H9 (cell line): ENCODE results near the gene TMPRSS15. TPM values are rescaled to one million over a fixed set of nuclear protein-coding genes. Genes with fewer than 3 reads are reported as not detected.

Source experiments
- DNase-seq: peaks from one replicate; pipeline ENCODE4 v3.0.0-alpha.2; 2017
- H2AFZ ChIP-seq: one replicate; pipeline ENCODE4 v1.6.1; 2013; ENCODE audit warnings: mild to moderate bottlenecking, low read length, control low read depth, moderate library complexity
- H2AK5ac ChIP-seq: 2 replicates; pipeline ENCODE4 v1.6.1; 2013; ENCODE audit warnings: low read length, control low read depth, mixed read lengths; ENCODE audit not compliant: insufficient read length
- H2BK120ac ChIP-seq: one replicate; pipeline ENCODE4 v1.6.1; 2013; ENCODE audit warnings: low read depth, mild to moderate bottlenecking, low read length, control low read depth, inconsistent platforms; ENCODE audit not compliant: poor library complexity, severe bottlenecking
- H2BK12ac ChIP-seq: 2 replicates; pipeline ENCODE4 v1.6.1; 2013; ENCODE audit warnings: low read length, control low read depth, mixed read lengths, low read depth; ENCODE audit not compliant: insufficient read length
- H2BK15ac ChIP-seq: 2 replicates; pipeline ENCODE4 v1.6.1; 2013; ENCODE audit warnings: low read depth, low read length, control low read depth
- H2BK20ac ChIP-seq: one replicate; pipeline ENCODE4 v1.6.1; 2013; ENCODE audit warnings: low read depth, mild to moderate bottlenecking, low read length, control low read depth, inconsistent platforms; ENCODE audit not compliant: poor library complexity, severe bottlenecking
- H2BK5ac ChIP-seq: 2 replicates; pipeline ENCODE4 v1.6.1; 2013; ENCODE audit warnings: low read length, control low read depth, mixed read lengths; ENCODE audit not compliant: insufficient read length
- H3K14ac ChIP-seq: 2 replicates; pipeline ENCODE4 v1.6.1; 2013; ENCODE audit warnings: low read length, control low read depth; ENCODE audit not compliant: insufficient read depth
- H3K18ac ChIP-seq: 2 replicates; pipeline ENCODE4 v1.6.1; 2013; ENCODE audit warnings: low read depth, mild to moderate bottlenecking, mixed read lengths, low read length, control low read depth; ENCODE audit not compliant: insufficient read length
- H3K23ac ChIP-seq: 2 replicates; pipeline ENCODE4 v1.6.1; 2013; ENCODE audit warnings: low read length, control low read depth, mixed read lengths, low read depth; ENCODE audit not compliant: insufficient read length
- H3K23me2 ChIP-seq: 2 replicates; pipeline ENCODE4 v1.6.1; 2013; ENCODE audit warnings: low read depth, mild to moderate bottlenecking, mixed read lengths, low read length, control low read depth; ENCODE audit not compliant: insufficient read length, poor library complexity, severe bottlenecking
- H3K27ac ChIP-seq: 2 replicates; pipeline ENCODE4 v1.5.1; 2013; ENCODE audit warnings: low read length, control low read depth, mixed read lengths, low read depth; ENCODE audit not compliant: insufficient read length
- H3K27me3 ChIP-seq: 2 replicates; pipeline ENCODE4 v1.6.1; 2013; ENCODE audit warnings: low read length, control low read depth, inconsistent platforms; ENCODE audit not compliant: insufficient read depth
- H3K4ac ChIP-seq: 2 replicates; pipeline ENCODE4 v1.6.1; 2013; ENCODE audit warnings: low read depth, mild to moderate bottlenecking, control low read depth, inconsistent platforms, low read length, moderate library complexity
- H3K4me1 ChIP-seq: 2 replicates; pipeline ENCODE4 v1.6.1; 2013; ENCODE audit warnings: low read length, control low read depth, inconsistent platforms; ENCODE audit not compliant: insufficient read depth
- H3K4me2 ChIP-seq: 2 replicates; pipeline ENCODE4 v1.6.1; 2013; ENCODE audit warnings: low read length, control low read depth, mixed read lengths; ENCODE audit not compliant: insufficient read length, insufficient read depth
- H3K56ac ChIP-seq: 2 replicates; pipeline ENCODE4 v1.6.1; 2013; ENCODE audit warnings: low read depth, mild to moderate bottlenecking, mixed read lengths, low read length, control low read depth; ENCODE audit not compliant: insufficient read length
- H3K79me1 ChIP-seq: 2 replicates; pipeline ENCODE4 v1.6.1; 2013; ENCODE audit warnings: low read depth, mild to moderate bottlenecking, moderate library complexity, low read length, control low read depth, inconsistent platforms; ENCODE audit not compliant: insufficient read depth, poor library complexity, severe bottlenecking
- H3K79me2 ChIP-seq: 2 replicates; pipeline ENCODE4 v1.6.1; 2013; ENCODE audit warnings: low read length, control low read depth, inconsistent platforms; ENCODE audit not compliant: insufficient read depth
- H3K9ac ChIP-seq: 2 replicates; pipeline ENCODE4 v1.6.1; 2013; ENCODE audit warnings: low read length, control low read depth, mixed read lengths; ENCODE audit not compliant: insufficient read length; ENCODE audit errors: extremely low read depth
- H3K9me3 ChIP-seq: one replicate; pipeline ENCODE4 v1.6.1; 2013; ENCODE audit warnings: low read depth, low read length, inconsistent platforms; ENCODE audit not compliant: control insufficient read depth
- H3T11ph ChIP-seq: one replicate; pipeline ENCODE4 v1.6.1; 2013; ENCODE audit warnings: mild to moderate bottlenecking, low read length, control low read depth, inconsistent platforms
- H4K20me1 ChIP-seq: one replicate; pipeline ENCODE4 v1.6.1; 2013; ENCODE audit not compliant: control insufficient read depth, insufficient read length, insufficient read depth
- H4K5ac ChIP-seq: 2 replicates; pipeline ENCODE4 v1.6.1; 2013; ENCODE audit warnings: low read depth, mild to moderate bottlenecking, mixed read lengths, low read length, control low read depth; ENCODE audit not compliant: insufficient read length
- H4K8ac ChIP-seq: replicated peaks from 2 replicates; pipeline ENCODE4 v1.6.1; 2013; ENCODE audit warnings: low read length, control low read depth, mixed read lengths, low read depth; ENCODE audit not compliant: insufficient read length
- H4K91ac ChIP-seq: 2 replicates; pipeline ENCODE4 v1.6.1; 2013; ENCODE audit warnings: low read depth, mild to moderate bottlenecking, moderate library complexity, mixed read lengths, low read length, control low read depth; ENCODE audit not compliant: insufficient read length
- H3K27ac Mint-ChIP-seq, 3 experiments: 2 replicates in 2 of 3; 3 replicates in 1 of 3; pipeline ENCODE4 v1.8.0; 2020 to 2021; ENCODE audit warnings: mixed read lengths in 3 of 3, mild to moderate bottlenecking in 1 of 3, moderate library complexity in 1 of 3
- H3K27me3 Mint-ChIP-seq: 2 replicates; pipeline ENCODE4 v1.8.0; 2021; ENCODE audit warnings: low read depth, mild to moderate bottlenecking, moderate library complexity, mixed read lengths
- H3K36me3 Mint-ChIP-seq, 3 experiments: 2 replicates in 2 of 3; 3 replicates in 1 of 3; pipeline ENCODE4 v1.8.0; 2020 to 2021; ENCODE audit warnings: low read depth in 3 of 3, mixed read lengths in 3 of 3; ENCODE audit not compliant: insufficient read depth in 1 of 3
- H3K4me1 Mint-ChIP-seq, 2 experiments: 2 replicates each; pipeline ENCODE4 v1.8.0; 2020; ENCODE audit warnings: mixed read lengths in 2 of 2
- H3K4me3 Mint-ChIP-seq, 2 experiments: 2 replicates in 1 of 2; 3 replicates in 1 of 2; pipeline ENCODE4 v1.8.0; 2020 to 2021; ENCODE audit warnings: mild to moderate bottlenecking in 2 of 2, mixed read lengths in 2 of 2, moderate library complexity in 1 of 2
- H3K9me3 Mint-ChIP-seq, 2 experiments: 2 replicates in 1 of 2; 3 replicates in 1 of 2; pipeline ENCODE4 v1.8.0; 2020; ENCODE audit warnings: mild to moderate bottlenecking in 2 of 2, mixed read lengths in 2 of 2, moderate library complexity in 1 of 2
- WGBS: extraction: QIAGEN DNeasy Blood & Tissue Kit; methylation state at CpG from one replicate; pipeline ENCODE4 v1.1.7; 2013; ENCODE audit warnings: missing lambda C conversion rate, low lambda C conversion rate, mixed read lengths; ENCODE audit not compliant: insufficient read length; ENCODE audit errors: extremely low coverage; 5-methylcytosine and 5-hydroxymethylcytosine counted together
- total RNA-seq: library from RNA; stranded (reverse); gene quantifications from 2 replicates; pipeline ENCODE4 v1.2.1, GENCODE V29; 2021
- TF ChIP-seq, protein P1 (sequence below): fragments of 200-600 bp; sonication (generic); conservative IDR thresholded peaks from 3 replicates; pipeline ENCODE4 v1.8.0; 2021; ENCODE audit warnings: antibody characterized with exemption, mild to moderate bottlenecking

Gene TMPRSS15
- total RNA-seq, 1 experiment from 2014 or later: not detected

DNA sequence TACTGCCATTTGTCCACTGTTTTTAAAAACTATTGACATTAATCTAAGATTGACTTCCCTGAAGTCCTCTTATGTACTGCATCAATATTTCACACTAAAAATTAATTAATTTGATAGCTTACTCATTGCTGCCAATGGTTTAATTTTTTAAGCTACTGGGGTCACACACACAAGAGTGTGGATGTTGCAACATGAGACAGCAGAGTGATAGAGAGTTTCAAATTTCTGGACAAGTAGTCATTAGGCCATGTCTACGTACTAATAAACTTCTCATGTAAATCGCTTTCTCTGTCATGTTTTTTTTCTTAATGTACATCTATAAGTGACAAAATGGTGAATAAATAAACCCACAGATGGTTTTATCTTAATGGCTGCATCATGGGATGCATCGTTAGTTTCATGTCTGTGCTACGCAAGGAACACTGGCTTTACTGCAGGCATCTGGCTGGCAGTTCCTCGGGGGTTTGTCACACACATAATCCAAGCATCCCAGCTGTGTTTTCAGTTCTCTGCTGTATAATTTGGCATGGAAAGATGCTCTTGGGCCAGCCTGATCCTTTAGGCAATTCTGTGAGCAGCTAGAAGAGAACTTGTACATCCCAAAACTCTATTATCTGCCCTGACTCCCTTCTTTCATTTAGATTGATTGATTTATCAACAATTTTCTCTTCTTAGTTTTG is 175.4 kb downstream of the TMPRSS15 start:
- Histone ChIP-seq H2BK20ac (no peak overlapping the region), H3T11ph (no peak overlapping the region), H4K8ac (no peak overlapping the region), H3K4ac (no peak overlapping the region), H3K4me2 (no peak overlapping the region), H3K56ac (no peak overlapping the region), H3K4me1 (no peaks in the 10 kb centered on the region), H3K23ac (no peak overlapping the region), H2AFZ (no peak overlapping the region), H2AK5ac (no peak overlapping the region), H2BK12ac (no peak overlapping the region), H3K9ac (no peak overlapping the region), H4K91ac (no peak overlapping the region), H3K79me2 (no peaks in the 10 kb centered on the region), H2BK5ac (no peak overlapping the region), H3K27me3 (no peaks in the 10 kb centered on the region), H3K18ac (no peak overlapping the region), H4K5ac (no peak overlapping the region), H2BK120ac (no peak overlapping the region), H3K79me1 (no peaks in the 10 kb centered on the region), H2BK15ac (no peak overlapping the region), H3K23me2 (no peaks in the 10 kb centered on the region), H3K9me3 (no peaks in the 10 kb centered on the region), H3K27ac (no peak overlapping the region), H4K20me1 (no peaks in the 10 kb centered on the region), H3K14ac (no peak overlapping the region)
- peak overlapping the region in 1 of 3 experiments; percentile 79; a peak in 1 of 7 replicates for H3K27ac Mint-ChIP-seq
- H3K36me3 Mint-ChIP-seq: no peaks in the 10 kb centered on the region
- TF ChIP-seq, protein P1, sequence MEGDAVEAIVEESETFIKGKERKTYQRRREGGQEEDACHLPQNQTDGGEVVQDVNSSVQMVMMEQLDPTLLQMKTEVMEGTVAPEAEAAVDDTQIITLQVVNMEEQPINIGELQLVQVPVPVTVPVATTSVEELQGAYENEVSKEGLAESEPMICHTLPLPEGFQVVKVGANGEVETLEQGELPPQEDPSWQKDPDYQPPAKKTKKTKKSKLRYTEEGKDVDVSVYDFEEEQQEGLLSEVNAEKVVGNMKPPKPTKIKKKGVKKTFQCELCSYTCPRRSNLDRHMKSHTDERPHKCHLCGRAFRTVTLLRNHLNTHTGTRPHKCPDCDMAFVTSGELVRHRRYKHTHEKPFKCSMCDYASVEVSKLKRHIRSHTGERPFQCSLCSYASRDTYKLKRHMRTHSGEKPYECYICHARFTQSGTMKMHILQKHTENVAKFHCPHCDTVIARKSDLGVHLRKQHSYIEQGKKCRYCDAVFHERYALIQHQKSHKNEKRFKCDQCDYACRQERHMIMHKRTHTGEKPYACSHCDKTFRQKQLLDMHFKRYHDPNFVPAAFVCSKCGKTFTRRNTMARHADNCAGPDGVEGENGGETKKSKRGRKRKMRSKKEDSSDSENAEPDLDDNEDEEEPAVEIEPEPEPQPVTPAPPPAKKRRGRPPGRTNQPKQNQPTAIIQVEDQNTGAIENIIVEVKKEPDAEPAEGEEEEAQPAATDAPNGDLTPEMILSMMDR: no peak
- no peak overlapping the region for H3K4me3 Mint-ChIP-seq
- H3K9me3 Mint-ChIP-seq: no peaks in the 10 kb centered on the region
- DNase-seq: no peak
- H3K27me3 Mint-ChIP-seq: no peaks in the 10 kb centered on the region
- no peaks in the 10 kb centered on the region for H3K4me1 Mint-ChIP-seq
- WGBS: no CpG with 5 or more reads among the region's 5 CpGs
